GM12864 (cell line): Measurements from ENCODE around the gene CPED1.

Source experiments
- DNase-seq: peaks from one replicate; pipeline ENCODE4 v3.0.0-alpha.2; 2011; ENCODE audit warnings: low read depth
- H3K4me3 ChIP-seq: 2 replicates; pipeline ENCODE4 v1.5.1; 2011; ENCODE audit warnings: mild to moderate bottlenecking, low read depth, low read length, control low read depth
- TF ChIP-seq, protein P1 (sequence below): IDR thresholded peaks from 2 replicates; pipeline ENCODE4 v1.5.1; 2011; ENCODE audit warnings: low read depth, mild to moderate bottlenecking, moderate library complexity, low read length, control low read depth, inconsistent platforms; ENCODE audit errors: missing control alignments

CPED1 gene

DNA sequence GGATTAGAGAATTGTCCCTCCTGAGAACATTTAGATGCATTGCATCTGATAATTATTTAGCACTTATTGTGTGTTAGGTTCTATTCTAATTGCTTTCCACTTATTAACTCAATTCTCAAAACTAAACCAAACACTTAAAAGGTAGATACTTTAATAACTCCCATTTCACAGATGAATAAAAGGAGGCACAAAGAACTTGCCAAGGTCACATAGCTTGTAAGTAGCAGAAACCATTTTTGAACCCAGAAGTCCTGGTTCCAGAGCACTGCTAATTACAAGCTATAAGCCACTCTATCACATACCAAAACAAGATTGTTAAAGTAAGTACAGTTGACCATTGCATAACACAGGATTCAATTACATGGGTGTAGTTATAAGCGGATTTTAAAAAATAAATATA lies 164.9 kb downstream of the CPED1 start:
- TF ChIP-seq, protein P1, sequence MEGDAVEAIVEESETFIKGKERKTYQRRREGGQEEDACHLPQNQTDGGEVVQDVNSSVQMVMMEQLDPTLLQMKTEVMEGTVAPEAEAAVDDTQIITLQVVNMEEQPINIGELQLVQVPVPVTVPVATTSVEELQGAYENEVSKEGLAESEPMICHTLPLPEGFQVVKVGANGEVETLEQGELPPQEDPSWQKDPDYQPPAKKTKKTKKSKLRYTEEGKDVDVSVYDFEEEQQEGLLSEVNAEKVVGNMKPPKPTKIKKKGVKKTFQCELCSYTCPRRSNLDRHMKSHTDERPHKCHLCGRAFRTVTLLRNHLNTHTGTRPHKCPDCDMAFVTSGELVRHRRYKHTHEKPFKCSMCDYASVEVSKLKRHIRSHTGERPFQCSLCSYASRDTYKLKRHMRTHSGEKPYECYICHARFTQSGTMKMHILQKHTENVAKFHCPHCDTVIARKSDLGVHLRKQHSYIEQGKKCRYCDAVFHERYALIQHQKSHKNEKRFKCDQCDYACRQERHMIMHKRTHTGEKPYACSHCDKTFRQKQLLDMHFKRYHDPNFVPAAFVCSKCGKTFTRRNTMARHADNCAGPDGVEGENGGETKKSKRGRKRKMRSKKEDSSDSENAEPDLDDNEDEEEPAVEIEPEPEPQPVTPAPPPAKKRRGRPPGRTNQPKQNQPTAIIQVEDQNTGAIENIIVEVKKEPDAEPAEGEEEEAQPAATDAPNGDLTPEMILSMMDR = no peak
- no peak for DNase-seq
- H3K4me3 ChIP-seq = no peak overlapping the region

DNA sequence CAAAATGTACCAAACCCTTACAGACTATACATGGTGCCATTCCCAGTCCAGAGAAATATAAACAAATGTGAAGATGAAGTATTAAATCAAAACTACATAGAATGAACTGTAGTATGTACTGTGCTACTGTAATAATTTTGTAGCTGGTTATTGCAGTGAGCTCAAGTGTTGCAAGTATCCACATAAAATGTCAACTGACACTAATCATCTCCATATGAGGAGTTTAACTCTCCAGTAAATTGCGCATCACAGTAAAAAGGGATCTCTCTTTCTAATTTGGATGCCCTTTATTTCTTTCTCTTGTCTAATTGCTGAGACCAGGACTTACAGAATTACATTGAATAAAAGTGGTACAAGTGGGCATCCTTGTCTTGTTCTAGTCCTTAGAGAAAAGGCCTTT lies 165.5 kb downstream of the CPED1 start:
- DNase-seq = no peak
- H3K4me3 ChIP-seq = no peak overlapping the region
- TF ChIP-seq, protein P1 = no peak

- TF ChIP-seq, protein P1 = no peak
- H3K4me3 ChIP-seq = no peak overlapping the region
- no peak for DNase-seq
Measured at GRCh38 chr7:121156825-121157224, 168.3 kb downstream of the CPED1 start.

DNA sequence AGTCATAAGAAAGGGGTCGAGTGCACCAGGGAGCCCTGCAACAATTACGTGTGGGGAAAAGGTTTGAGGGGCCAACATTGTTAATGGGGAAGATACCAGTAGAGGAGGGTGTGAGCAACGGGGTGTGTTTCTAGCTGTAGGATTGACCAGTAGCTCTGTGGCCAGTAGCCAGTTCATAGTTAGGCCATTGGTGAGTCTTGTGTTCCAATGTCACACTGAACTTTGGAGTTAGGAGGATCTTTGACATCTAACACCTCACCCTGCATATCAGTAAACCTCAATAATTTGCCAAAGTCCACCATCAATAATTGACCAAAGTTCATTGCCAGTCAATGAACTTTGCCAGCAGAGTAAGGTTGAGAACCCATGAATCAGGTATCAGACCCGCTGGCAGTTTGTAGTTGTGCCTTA lies 168.8 kb downstream of the CPED1 start:
- DNase-seq = no peak
- no peak overlapping the region for H3K4me3 ChIP-seq
- TF ChIP-seq, protein P1 = no peak

GRCh38 chr7:121157885-121158590 lies 169.5 kb downstream of the CPED1 start:
- TF ChIP-seq, protein P1 = no peak
- H3K4me3 ChIP-seq = no peak overlapping the region
- DNase-seq = no peak

DNA sequence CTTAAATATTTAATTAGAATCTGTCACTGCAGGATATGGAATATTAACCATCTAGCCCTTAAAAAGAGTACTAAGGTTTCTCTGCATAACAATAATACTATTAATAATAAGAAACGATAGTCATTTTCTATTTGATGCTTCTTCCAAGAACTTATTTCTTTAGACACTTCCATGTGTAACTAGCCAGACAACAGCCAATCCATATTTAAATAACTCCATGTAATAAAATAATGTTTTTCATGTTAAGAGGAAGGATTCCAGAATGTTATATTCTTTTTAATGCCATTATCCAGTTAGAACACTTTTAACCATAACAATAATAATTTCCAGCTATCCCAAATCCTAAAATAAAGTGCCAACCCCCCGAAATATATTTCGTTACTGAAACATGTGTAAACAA lies 170.2 kb downstream of the CPED1 start:
- no peak overlapping the region for H3K4me3 ChIP-seq
- DNase-seq = no peak
- TF ChIP-seq, protein P1 = no peak

GRCh38 chr7:121159553-121159952 lies 171.0 kb downstream of the CPED1 start:
- H3K4me3 ChIP-seq = no peak overlapping the region
- DNase-seq = no peak
- TF ChIP-seq, protein P1 = no peak
